G401.6 (cell line): ENCODE results near the gene COL20A1.

Experiments
- FAIRE-seq: peaks from 2 replicates; lab custom pipeline; 2012; peaks lifted over from hg19 to GRCh38; lab: Jason Lieb, UNC

The COL20A1 gene

DNA sequence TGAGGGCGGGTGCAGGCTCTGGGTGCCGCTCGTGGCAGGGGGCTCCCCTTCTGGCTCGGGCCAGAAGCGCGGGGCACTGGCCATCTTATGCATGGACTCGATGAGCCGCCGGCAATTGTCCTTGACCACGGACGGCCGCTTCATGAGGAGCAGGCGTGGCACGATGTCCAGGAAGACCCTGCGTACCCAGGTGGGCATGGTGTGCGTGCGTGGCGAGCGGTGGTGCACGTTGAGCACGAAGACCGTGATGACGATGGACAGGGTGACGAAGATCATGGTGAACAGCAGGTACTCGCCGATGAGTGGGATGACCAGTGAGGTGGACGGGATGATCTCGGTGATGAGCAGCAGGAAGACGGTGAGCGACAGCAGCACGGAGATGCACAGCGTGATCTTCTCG is 57.2 kb downstream of the COL20A1 start:
- no peak for FAIRE-seq

DNA sequence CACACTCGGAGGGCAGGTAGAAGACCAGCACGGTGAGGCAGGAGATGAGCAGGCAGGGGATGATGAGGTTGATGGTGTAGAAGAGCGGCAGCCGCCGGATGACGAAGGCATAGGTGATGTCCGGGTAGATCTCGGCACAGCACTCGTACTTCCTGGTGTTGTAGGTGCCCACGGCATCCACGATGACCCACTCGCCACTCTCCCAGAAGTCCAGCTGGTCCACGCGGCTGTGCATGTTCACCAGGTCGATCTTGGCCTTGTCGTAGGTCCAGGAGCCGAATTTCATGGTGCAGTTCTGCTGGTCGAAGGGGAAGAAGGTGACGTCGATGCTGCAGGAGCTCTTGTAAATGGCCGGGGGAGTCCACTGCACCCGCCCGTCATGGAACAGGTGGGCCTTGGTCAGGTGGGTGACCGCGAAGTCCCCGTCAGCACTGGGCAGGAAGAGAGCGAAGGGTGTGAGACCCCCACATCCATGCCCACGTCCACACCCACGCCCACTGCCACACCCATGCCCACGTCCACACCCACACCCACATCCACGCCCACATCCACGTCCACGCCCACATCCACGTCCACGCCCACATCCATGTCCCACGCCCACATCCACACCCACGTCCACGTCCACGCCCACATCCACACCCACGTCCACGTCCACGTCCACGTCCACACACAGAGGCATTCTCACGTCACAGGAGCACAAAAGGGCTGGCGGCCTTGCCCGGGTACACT is 57.8 kb downstream of the COL20A1 start:
- no peak for FAIRE-seq

DNA sequence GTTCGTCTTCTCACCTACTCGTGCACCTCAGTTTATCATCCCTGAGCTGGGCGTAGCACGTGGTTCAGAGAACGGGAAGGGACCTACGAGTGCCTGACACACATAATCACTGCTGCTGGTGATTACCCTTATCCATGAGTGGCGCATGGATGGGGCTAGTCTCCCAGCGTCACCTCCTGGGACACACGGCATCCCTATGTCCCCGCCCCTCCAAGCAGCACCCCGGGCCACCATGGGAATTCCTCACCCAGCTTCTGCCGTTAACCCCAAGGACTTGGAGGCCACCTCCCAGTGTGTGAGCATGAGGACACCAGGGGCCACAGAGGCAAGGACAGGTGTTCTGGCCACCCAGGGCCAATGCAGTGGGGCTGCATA is 58.3 kb downstream of the COL20A1 start:
- FAIRE-seq = no peak

DNA sequence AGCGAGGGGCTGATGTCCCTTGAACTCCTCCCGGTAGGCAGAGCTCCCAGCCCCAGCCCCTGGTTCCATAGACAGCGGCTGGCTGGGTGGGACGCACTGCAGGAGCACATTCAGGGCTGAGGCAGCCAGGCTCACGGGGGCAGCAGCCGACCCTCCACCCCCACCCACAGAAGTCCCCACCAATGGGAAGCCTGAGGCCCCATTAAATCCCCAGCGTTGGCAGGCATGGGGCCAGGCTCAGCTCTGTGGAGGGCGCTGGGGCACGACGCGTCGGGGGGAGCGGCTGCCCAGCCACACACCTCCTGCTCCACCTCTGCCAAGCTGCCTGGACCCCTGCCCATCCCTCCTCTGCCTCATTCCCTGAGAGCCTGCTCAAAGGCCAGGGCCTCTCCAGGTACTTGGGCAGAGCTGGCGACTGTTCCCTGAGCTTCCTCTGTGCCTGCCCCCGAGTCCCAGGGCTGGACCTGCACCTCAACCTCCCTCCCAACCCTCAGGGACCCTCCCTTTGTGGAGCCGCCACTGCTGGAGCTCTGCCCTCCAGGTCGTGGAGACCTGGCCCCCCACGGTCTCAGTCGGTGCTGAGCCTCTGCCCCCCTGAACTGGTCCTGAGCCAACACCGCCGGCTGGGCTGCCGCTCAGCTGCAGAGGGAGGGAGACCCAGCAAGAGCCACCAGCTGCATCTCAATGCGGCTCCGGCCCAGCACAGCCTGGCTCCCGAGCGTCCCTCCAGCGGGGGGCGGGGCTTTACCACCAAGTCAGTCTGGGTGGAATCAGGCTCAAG is 59.0 kb downstream of the COL20A1 start:
- FAIRE-seq = no peak

DNA sequence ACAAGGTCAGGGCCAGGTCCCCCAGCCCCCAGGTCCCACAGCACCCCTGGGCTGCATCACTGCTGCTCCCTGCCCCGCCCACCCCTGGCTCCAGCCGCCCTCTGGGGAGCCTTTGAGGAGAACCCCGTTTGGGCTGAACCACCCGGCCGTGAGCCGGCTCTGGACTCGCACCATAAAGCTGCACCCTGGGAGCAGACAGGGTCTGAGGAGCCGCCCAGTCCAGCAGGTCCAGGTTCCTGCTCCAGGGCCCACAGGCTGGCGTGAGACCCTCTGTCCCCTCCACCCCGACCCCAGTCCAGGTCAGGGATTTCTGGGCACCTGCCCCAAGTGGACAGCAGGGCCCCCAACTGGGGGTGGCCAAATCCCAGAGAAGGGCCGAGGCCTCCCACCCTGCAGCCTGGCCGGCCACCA is 59.8 kb downstream of the COL20A1 start:
- no peak for FAIRE-seq

DNA sequence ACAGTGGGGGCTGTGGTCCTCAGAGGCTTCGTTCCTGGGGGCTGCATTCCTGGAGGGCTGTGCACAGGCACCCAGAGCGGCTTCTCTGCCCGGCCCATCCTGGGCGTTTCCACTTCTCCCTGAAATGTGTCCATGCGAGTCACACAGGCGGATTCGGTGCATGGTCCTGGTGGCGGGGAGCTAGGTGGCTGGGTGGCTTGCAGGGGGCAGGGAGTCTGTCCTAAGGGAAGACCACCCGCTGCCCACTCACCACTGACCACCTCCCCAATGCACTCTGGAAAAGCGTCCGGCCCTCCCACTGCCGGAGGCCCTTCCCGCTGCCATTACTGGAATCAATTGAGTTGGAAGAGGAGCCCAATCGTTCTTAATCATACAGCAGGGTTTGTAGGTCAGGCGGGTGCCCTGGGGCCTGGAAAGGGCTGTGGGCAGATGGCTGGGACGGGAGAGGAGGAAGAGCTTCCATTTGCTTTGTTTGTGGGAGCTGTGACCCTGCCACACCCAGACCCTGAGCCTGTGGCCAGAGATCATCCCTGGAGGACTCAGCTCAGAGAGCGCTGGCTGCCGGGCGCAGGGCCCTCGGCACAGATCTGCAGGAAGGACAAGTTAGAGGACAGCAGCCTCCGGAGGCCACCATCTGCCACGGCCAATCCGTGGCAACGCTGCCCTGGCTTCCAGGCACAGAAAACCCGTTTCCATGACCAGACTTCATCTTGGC is 61.8 kb downstream of the COL20A1 start:
- no peak for FAIRE-seq

DNA sequence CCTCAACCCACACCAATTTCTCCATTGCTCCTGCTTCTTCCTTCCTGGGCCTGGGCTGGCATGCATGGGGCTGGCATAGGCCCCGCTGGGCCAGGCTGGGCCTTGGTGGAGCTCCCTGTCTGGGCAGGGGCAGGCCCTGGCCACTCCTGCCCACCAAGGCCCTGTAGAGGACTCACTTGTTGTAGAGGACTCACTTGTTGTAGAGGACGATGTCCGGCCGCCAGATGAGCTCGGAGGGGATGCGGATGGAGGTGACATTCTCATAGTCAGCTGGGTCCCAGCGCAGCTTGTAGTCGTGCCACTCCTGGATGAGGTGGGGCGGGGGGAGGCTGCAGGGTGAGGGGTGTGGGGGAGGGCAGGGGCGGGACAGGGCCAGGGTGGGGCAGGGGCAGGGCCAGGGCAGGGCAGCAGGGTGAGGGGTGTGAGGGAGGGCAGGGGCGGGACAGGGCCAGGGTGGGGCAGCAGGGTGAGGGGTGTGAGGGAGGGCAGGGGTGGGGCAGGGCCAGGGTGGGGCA is 62.9 kb downstream of the COL20A1 start:
- FAIRE-seq = no peak

DNA sequence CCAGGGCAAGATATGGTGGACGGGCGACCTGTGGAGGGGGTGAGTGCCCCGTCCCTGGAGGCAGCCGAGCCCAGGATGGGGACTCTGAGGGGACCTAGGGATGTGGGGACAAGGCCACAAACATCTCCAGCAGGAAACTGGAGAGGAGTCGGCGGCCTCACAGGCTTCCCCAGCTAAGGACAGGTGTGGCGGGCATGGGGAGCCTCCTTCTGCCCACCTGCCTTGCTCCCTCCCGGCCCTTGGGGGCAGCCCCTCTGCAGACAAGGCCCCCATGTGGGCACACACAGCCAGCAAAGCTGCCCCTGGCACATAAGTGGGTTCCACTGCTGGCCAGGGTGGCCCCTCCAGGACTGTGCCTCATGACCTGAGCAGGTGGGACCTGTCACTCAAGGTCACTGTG is 63.5 kb downstream of the COL20A1 start:
- no peak for FAIRE-seq

DNA sequence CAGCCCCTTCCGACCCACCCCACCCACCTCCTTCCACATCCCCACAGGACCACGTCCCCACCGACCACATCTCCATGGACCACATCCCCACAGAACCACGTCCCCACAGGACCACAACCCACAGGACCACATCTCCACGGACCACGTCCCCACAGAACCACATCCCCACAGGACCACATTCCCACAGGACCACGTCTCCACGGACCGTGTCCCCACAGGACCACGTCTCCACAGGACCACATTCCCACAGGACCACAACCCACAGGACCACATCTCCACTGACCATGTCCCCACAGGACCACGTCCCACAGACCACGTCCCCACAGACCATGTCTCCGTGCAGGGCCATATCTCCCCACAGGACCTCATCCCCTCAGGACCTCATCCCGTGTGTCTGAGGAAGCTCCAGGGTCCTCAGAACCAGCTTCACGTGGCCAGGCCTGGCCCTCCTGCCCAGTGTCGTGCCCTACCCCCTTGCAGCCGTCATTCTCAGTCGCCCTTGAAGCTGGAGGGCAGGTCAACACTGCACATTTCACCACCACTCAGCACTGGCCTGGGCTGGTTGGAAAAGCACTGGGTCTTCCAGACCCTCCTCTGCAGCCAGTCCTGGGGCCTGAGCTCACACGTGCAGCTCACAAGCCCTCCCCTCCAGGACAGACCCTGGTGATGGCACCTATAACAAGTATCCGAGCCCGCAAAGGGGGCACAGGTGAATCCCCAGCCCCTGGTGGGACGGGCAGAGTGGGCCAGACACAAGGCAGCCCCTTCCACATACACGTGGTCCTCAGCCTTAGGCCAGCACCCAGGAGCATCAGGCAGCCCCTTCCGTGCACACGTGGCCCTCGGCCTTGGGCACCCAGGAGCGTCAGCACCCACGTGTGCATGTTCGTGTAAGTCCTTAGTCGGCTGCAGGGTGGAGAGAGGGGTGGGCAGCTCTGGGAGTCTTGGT is 64.2 kb downstream of the COL20A1 start:
- no peak for FAIRE-seq

DNA sequence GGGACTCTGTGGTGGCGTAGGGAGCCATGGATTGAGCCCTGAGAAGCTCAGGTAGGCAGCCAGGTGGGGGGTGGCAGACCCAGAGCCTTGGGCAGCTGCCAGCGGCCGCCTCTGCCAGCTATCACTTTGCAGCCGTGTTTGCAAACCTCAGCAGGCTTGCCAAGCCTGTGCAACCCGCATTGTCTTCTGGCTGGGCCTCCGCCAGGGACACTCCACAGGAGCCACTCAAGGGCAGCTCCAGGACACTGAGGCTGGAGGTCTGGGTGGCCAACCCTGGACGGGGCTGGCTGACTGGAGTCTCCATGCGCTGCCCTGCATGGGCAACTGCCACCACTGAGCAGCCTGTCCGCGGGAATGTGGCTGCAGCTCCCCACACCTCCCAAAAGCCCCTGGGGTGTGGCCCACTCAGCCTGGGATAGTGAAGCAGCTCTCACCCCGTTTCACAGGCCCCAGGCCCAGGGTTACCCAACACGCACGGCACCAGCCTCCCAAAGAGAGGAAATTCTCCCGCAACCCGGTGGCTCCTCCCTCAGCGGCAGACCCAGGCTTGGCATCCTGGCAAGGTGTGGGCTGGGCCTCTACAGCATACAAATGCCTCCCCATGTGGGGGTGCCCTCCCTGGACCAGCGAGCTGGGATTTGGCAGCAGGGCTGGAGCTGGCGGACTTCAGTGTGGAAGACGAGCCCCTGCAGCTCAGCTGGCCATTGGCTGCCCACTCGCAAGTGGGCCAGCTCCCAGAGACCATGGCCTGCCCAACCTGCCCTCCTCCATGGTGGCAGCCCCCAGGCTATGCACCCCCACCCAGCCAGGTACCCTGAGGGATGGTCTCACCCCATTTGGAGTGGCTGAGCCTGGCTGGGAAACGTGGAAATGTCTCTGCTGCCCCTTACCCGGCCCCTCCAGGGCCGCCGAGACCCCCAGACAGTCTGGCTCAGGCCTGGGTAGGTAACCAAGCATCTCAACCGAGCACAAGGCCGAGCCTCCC is 65.2 kb downstream of the COL20A1 start:
- no peak for FAIRE-seq

DNA sequence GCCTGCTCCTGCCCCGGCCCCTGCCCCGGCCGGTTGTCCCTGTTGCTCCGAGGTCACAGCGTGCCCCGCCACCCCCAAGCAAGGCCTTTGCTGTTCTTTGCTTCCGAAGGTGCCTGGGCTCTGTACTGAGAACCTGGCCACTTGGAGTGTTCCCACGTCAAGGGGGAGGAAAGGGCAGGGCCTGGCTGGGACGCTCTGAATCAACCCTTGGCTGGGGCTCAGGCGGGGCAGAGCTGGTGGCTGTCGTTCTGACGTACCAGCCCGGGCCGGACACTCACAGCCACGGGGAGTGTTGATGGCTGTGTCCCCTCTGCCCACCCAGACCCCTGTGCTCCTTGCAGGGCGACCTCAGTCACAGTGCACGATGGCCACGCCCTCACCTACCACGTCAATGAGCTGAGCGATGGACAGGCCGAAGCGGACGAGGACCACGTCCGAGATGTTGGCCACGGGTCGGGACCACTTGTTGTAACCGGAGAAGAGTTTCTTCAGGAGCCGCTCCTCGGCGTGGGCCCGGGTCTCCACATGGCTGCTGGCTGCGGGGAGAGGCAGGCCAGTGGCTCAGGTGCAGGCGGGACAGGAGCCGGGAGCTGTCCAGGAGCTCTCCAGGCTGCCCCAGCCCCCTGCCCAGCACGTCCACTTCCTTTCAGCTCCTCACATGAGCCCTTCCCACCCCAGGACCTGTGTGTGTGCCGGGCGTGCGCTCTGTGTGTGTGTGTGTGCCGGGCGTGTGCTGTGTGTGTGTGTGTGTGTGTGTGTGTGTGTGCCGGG is 66.4 kb downstream of the COL20A1 start:
- no peak for FAIRE-seq

DNA sequence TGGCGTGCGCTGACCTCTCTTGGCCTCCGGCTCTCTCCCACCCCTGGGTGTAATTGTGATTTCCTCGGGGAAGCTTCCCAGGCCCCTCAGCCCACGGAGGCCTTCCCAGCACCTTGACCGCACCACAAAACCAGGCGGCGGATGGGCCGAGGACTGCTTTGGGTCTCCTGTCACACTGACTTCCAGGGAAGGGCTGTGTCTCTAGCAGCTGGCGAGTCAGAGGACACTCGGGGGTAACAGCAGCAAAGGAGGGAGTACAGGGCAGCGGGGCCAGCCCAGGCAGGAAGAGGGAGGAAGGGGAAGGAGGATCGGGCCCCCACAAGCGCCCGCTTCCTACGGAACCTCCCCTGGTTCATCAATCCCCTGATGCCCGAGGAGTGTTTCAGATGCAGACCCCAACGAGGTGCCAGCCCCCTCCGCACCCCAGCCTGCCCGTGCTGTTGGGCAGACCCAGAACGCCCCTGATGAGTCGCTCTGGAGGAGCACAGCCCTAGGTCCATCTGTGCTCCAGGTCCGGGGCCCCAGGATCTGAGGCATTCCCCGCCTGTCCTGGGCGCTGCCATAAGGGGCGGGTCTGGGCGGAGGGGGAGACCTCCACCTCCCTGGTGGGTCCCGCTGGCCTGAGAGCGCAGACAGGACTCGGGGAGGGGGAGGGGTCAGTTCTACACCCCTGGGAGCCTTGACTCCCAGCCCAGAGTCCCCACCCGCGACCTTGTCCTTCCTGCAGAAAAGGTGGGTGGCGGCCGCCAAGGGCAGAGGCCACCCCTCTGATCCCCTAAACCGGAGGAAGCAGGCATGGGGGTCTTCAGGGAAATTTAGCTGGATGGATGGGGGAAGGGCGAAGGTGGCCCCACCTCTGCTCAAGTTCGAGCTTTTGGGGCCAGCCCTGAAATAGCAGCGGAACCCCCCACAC is 67.2 kb downstream of the COL20A1 start:
- no peak for FAIRE-seq

DNA sequence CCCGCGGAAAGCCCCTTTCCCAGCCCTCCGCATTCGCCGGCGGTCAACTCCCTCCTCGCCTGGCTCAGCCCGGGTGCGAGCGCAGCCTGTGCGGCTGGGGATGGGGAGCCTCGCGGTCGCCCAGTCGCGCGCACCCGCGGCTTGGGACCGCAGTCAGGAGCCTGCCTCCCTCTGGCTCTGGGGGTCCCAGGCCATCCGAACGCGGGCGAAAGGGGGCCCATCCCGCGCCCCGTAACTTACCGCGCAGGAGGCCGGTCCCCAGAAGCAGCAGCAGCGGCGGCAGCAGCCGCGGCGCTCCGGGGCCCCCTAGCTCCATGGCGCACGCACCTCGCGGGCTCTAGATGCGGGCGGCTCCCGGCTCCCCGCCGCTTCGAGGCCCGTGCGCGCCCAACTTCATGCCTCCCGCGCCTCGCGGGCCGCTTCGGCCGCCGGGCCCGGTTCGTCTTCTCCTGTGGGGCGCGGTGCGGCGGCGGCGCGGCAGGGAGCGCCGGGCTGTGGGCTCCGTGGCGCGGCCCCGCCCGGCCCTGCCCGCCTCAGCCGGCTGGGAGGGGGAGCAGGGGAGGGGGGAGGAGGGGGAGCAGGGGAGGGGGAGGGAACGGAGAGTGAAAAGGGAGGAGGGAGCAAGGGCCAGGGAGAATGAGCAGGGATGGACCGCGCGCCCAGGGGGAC is 68.0 kb downstream of the COL20A1 start, which contains the start of gene CHRNA4:
TSS of gene CHRNA4 (minus strand) at position 500 of the 669 bp plus-strand sequence. CDS start at position 316, 184 bp downstream.
- no peak for FAIRE-seq

DNA sequence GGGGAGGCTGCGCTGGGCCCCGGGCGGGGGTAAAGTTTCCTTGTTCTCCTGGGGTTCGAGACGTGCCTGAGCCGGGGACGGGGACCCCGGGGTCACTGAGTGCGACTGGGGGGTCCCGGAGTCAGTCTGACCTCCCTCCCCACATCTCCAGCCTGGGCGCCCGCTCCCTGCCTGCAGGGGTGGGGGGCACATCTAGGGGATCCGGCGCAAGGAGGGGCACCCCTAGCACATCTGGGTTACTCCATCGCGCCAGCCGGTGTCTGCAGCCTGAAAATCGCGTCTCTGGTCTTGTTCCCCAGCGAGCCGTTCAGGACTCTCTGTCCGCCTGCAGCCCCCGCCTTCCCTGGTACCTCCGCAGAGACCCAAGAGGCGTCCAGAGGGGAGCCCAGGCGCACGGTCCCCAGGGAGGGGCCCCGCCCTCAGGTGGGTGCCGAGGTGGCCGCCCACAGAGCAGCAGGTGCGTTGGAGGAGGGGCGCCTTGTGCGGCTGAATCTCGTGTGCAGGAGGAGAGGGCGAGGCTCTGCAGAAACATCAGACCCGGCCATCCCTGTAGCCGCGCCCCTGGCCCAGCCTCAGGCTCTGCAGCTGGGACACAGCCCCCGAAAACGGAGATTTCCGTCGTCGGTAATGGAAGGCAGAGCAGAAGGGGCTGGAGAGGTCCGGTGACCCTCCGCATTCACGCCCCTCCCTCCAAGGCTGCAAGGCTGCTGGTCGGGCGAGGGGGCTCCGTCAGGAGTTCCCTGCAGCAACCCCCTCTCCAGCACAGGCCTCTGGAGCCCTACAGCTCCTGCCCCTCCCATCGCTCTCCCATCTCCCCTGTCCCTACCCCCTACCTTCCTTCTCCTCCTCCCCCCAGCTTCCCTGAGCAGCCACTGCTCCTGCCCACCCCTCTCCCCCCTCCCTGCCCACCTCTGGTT is 68.8 kb downstream of the COL20A1 start:
- no peak for FAIRE-seq

DNA sequence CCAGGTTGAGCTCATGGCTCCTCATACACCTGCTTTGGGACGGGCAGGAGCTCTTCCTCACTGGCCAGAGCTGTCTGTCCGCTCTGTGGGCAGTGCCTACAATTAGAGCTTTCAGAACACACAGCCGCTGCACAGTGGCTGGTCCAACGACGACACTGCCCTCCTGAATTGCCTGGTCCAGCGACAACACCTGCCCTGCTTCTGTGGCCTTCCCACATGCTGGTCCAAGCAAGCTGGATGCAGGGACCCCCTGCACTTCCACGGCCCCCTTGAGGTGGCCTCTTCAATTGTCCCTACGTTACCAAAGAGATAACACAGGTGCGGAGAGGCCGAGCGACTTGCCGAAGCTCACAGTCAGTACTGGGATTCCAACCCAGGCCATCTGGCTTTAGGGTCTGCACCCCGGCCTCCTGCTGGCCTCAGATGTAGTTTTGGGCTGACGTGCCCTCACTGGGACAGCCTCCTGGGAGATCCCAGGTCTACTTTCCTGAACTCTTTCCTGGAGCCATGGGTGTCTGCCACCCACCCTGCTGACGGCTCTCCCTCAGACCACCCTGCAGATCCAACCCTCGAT is 69.5 kb downstream of the COL20A1 start:
- FAIRE-seq = no peak
